Vein endothelial cell (primary cell): ENCODE results near the gene STAMBPL1. TPM values are rescaled to one million over a fixed set of nuclear protein-coding genes. Genes with fewer than 3 reads are reported as not detected.

ENCODE experiments used
- total RNA-seq: library from RNA; depleted of rRNA; stranded (reverse); fragments of >200 nt; gene quantifications from 2 replicates; pipeline ENCODE4 v1.2.3, GENCODE V29; 2012

STAMBPL1 gene
- 1.2 and 4.6 TPM in 2 replicates for total RNA-seq

GRCh38 chr10:88879534-88880281 lies at the start of gene STAMBPL1:
STAMBPL1 (plus strand) TSS chr10:88880245; CDS start chr10:88901709, 21,464 bp downstream.

DNA sequence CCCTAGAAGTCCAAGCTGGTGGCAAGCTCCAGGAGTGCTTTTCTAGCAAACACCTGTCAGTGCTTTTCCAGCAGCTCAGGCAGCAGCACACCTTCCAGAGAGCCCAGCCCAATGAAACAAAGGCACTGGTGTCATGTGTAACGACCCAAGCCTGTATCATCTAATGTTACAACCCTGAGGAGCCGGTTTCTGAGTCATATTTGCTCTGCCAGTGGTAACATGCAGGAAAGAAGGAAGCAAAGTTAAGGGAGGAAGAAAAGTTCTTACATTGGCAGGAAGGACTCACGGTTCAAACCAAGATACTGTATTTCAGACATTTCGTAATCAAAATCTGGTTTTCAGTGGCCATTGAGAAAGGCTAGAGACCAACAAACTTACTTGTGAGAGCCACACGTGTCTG lies 28.3 kb upstream of the STAMBPL1 start, which contains the start of gene ANKRD22:
Gene ANKRD22, minus strand, starts transcription at position 139 of the 400 bp plus-strand sequence. CDS start 237 bp downstream, outside the sequence.

DNA sequence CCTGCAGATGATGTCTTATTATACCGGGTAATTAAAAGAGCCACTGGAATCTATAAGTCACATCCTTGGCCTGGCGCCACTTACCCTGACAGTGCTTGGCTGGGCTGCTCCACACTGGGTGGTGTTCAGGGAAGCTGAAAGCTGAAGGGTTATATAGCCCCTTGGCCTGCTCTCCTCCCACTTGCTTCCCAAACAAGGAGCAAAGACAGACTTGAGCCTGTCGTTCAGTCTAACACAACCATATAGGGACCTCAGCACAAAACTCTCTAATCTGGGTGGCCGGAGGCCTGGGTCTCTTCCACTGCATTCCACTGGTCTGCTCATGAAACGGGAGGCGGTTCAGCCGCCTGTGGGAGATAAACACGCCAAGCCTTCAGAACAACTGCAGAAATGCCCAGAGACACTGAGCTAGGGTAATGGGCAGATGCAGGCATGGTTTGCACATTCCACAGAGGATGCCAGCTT lies 72.6 kb downstream of the STAMBPL1 start, which contains the start of gene ACTA2:
Gene ACTA2, minus strand, starts transcription at position 127 of the 465 bp plus-strand sequence. CDS start 3,843 bp downstream, outside the sequence.

Other genes starting within 250 kb of the STAMBPL1 start
- not detected in 2 replicates for gene LIPF, start 215.8 kb upstream of the STAMBPL1 start, total RNA-seq
- not detected in 2 replicates for gene LIPK, start 174.0 kb upstream of the STAMBPL1 start, total RNA-seq
- gene LIPN, start 120.2 kb upstream of the STAMBPL1 start, total RNA-seq: not detected in 2 replicates
- not detected in 2 replicates for gene LIPM, start 77.5 kb upstream of the STAMBPL1 start, total RNA-seq
- gene ANKRD22, start 28.4 kb upstream of the STAMBPL1 start, total RNA-seq: not detected in 2 replicates
- gene ACTA2, start 72.5 kb downstream of the STAMBPL1 start, total RNA-seq: 15.7 and 16.3 TPM in 2 replicates
- gene FAS, start 110.6 kb downstream of the STAMBPL1 start, total RNA-seq: 8.8 and 18.7 TPM in 2 replicates